IPS DF 6.9 (cell line): ENCODE data around the gene ZDHHC13.

ENCODE experiments used
- DNase-seq: peaks from one replicate; pipeline ENCODE4 v3.0.0-alpha.2; 2013; ENCODE audit warnings: low read depth, low spot score
- H3K27ac ChIP-seq: one replicate; pipeline ENCODE4 v1.5.1; 2013; ENCODE audit warnings: low read length, control low read depth
- H3K27me3 ChIP-seq: 2 replicates; pipeline ENCODE4 v1.6.1; 2013; ENCODE audit warnings: mild to moderate bottlenecking, low read length; ENCODE audit not compliant: control insufficient read depth, insufficient read depth
- H3K36me3 ChIP-seq: 2 replicates; pipeline ENCODE4 v1.6.1; 2013; ENCODE audit warnings: low read length; ENCODE audit not compliant: control insufficient read depth, insufficient read depth
- H3K4me1 ChIP-seq: 2 replicates; pipeline ENCODE4 v1.6.1; 2013; ENCODE audit warnings: low read length; ENCODE audit not compliant: control insufficient read depth, insufficient read depth
- H3K4me3 ChIP-seq: 2 replicates; pipeline ENCODE4 v1.5.1; 2013; ENCODE audit warnings: mild to moderate bottlenecking, low read length
- H3K9me3 ChIP-seq: 2 replicates; pipeline ENCODE4 v1.6.1; 2013; ENCODE audit warnings: low read length, inconsistent platforms; ENCODE audit not compliant: control insufficient read depth, insufficient read depth
- WGBS: extraction: QIAGEN DNeasy Blood & Tissue Kit; methylation state at CpG from one replicate; pipeline ENCODE4 v1.1.7; 2013; ENCODE audit warnings: mixed read lengths, missing lambda C conversion rate; ENCODE audit not compliant: insufficient read length, insufficient coverage; 5-methylcytosine and 5-hydroxymethylcytosine counted together

ZDHHC13 gene

GRCh38 chr11:19083166-19083565, 33.8 kb upstream of the ZDHHC13 start:
- H3K4me3 ChIP-seq, result no peak overlapping the region
- no peaks in the 10 kb centered on the region for H3K9me3 ChIP-seq
- no peak overlapping the region for H3K27ac ChIP-seq
- no peaks in the 10 kb centered on the region for H3K27me3 ChIP-seq
- H3K4me1 ChIP-seq, result no peaks in the 10 kb centered on the region
- no CpG with 5 or more reads among the region's 1 CpG for WGBS
- no peak for DNase-seq
- no peaks in the 10 kb centered on the region for H3K36me3 ChIP-seq

- Histone ChIP-seq H3K9me3 (no peaks in the 10 kb centered on the region), H3K4me1 (no peaks in the 10 kb centered on the region), H3K27me3 (no peaks in the 10 kb centered on the region), H3K4me3 (no peak overlapping the region), H3K36me3 (no peaks in the 10 kb centered on the region), H3K27ac (no peak overlapping the region)
- WGBS, result no CpG with 5 or more reads among the region's 5 CpGs
- DNase-seq, result no peak
Observed at GRCh38 chr11:19084661-19085315, 32.2 kb upstream of the ZDHHC13 start.

GRCh38 chr11:19087658-19088057, 29.3 kb upstream of the ZDHHC13 start:
- no peaks in the 10 kb centered on the region for H3K36me3 ChIP-seq
- H3K9me3 ChIP-seq, result no peaks in the 10 kb centered on the region
- no peak overlapping the region for H3K27ac ChIP-seq
- no peaks in the 10 kb centered on the region for H3K4me1 ChIP-seq
- DNase-seq, result no peak
- H3K4me3 ChIP-seq, result no peak overlapping the region
- WGBS, result no CpG with 5 or more reads among the region's 8 CpGs
- no peaks in the 10 kb centered on the region for H3K27me3 ChIP-seq

GRCh38 chr11:19088791-19089190, 28.2 kb upstream of the ZDHHC13 start:
- Histone ChIP-seq H3K9me3 (no peaks in the 10 kb centered on the region), H3K27me3 (no peaks in the 10 kb centered on the region), H3K27ac (no peak overlapping the region), H3K4me3 (no peak overlapping the region), H3K4me1 (no peaks in the 10 kb centered on the region), H3K36me3 (no peaks in the 10 kb centered on the region)
- no peak for DNase-seq
- no CpG with 5 or more reads among the region's 4 CpGs for WGBS

GRCh38 chr11:19089421-19089820, 27.5 kb upstream of the ZDHHC13 start:
- Histone ChIP-seq H3K4me1 (no peaks in the 10 kb centered on the region), H3K27ac (no peak overlapping the region), H3K27me3 (no peaks in the 10 kb centered on the region), H3K36me3 (no peaks in the 10 kb centered on the region), H3K9me3 (no peaks in the 10 kb centered on the region), H3K4me3 (no peak overlapping the region)
- WGBS, result no CpG with 5 or more reads among the region's 5 CpGs
- no peak for DNase-seq

GRCh38 chr11:19091366-19091765, 25.6 kb upstream of the ZDHHC13 start:
- Histone ChIP-seq H3K9me3 (no peaks in the 10 kb centered on the region), H3K27me3 (no peaks in the 10 kb centered on the region), H3K4me3 (no peak overlapping the region), H3K27ac (no peak overlapping the region), H3K36me3 (no peaks in the 10 kb centered on the region), H3K4me1 (no peaks in the 10 kb centered on the region)
- DNase-seq, result no peak
- WGBS, result no CpG with 5 or more reads among the region's 1 CpG

GRCh38 chr11:19092342-19092741, 24.6 kb upstream of the ZDHHC13 start:
- no peaks in the 10 kb centered on the region for H3K36me3 ChIP-seq
- no peaks in the 10 kb centered on the region for H3K4me1 ChIP-seq
- H3K27ac ChIP-seq, result no peak overlapping the region
- H3K9me3 ChIP-seq, result no peaks in the 10 kb centered on the region
- no peak overlapping the region for H3K4me3 ChIP-seq
- H3K27me3 ChIP-seq, result no peaks in the 10 kb centered on the region; the same call in 1 of the 2 replicates
- DNase-seq, result no peak
- WGBS, result no CpG with 5 or more reads among the region's 3 CpGs

- no peaks in the 10 kb centered on the region for H3K36me3 ChIP-seq
- H3K9me3 ChIP-seq, result no peaks in the 10 kb centered on the region
- DNase-seq, result no peak
- WGBS, result no CpG with 5 or more reads among the region's 2 CpGs
- H3K27ac ChIP-seq, result no peak overlapping the region
- H3K4me1 ChIP-seq, result no peaks in the 10 kb centered on the region
- no peak overlapping the region for H3K4me3 ChIP-seq
- no peaks in the 10 kb centered on the region; the same call in 1 of the 2 replicates for H3K27me3 ChIP-seq
Observed at GRCh38 chr11:19092850-19093249, 24.1 kb upstream of the ZDHHC13 start.

GRCh38 chr11:19093976-19094375, 23.0 kb upstream of the ZDHHC13 start:
- Histone ChIP-seq H3K27ac (no peak overlapping the region), H3K9me3 (no peaks in the 10 kb centered on the region), H3K4me1 (no peaks in the 10 kb centered on the region), H3K4me3 (no peak overlapping the region), H3K36me3 (no peaks in the 10 kb centered on the region), H3K27me3 (no peaks in the 10 kb centered on the region; the same call in 1 of the 2 replicates)
- no CpG with 5 or more reads among the region's 4 CpGs for WGBS
- DNase-seq, result no peak

GRCh38 chr11:19094859-19095258, 22.1 kb upstream of the ZDHHC13 start:
- Histone ChIP-seq H3K27me3 (no peaks in the 10 kb centered on the region; the same call in 1 of the 2 replicates), H3K27ac (no peak overlapping the region), H3K4me1 (no peaks in the 10 kb centered on the region), H3K9me3 (no peaks in the 10 kb centered on the region), H3K4me3 (no peak overlapping the region), H3K36me3 (no peaks in the 10 kb centered on the region)
- DNase-seq, result no peak
- no CpG with 5 or more reads among the region's 2 CpGs for WGBS

GRCh38 chr11:19099093-19099492, 17.9 kb upstream of the ZDHHC13 start:
- no CpG with 5 or more reads among the region's 3 CpGs for WGBS
- Histone ChIP-seq H3K9me3 (no peaks in the 10 kb centered on the region), H3K4me3 (no peak overlapping the region), H3K27ac (no peak overlapping the region), H3K27me3 (no peaks in the 10 kb centered on the region; the same call in 1 of the 2 replicates), H3K36me3 (no peaks in the 10 kb centered on the region), H3K4me1 (no peaks in the 10 kb centered on the region)
- no peak for DNase-seq
